SK-N-MC (cell line): ENCODE results near the gene ZNF831.

Experiments
- EZH2 ChIP-seq: fragments of 200-600 bp; sonication (generic); IDR thresholded peaks from one replicate; pipeline ENCODE4 v1.6.1; 2017; ENCODE audit warnings: antibody characterized with exemption
- FOXP2 ChIP-seq: optimal IDR thresholded peaks from 2 replicates; pipeline ENCODE3; 2011; ENCODE audit warnings: mild to moderate bottlenecking, moderate library complexity; ENCODE audit not compliant: insufficient read depth; ENCODE audit errors: extremely low read length, control extremely low read depth
- POLR2AphosphoS5 ChIP-seq: IDR thresholded peaks from 2 replicates; pipeline ENCODE4 v1.6.1; 2012; ENCODE audit warnings: mild to moderate bottlenecking, low read depth, low read length, borderline replicate concordance

GRCh38 chr20:59220161-59220560 lies 56.5 kb downstream of the ZNF831 start:
- TF ChIP-seq POLR2AphosphoS5 (no peak), EZH2 (no peak), FOXP2 (no peak)
